ENCODE measurements around the gene DUSP14. TPM values are rescaled to one million over a fixed set of nuclear protein-coding genes. Genes with fewer than 3 reads are reported as not detected.
A peak's percentile ranks its signal among the peaks of the same experiment; 100 is the strongest.

The DUSP14 gene
- total RNA-seq, 2 donors from 2014 or later, result 2.2 to 3.0 TPM

DNA sequence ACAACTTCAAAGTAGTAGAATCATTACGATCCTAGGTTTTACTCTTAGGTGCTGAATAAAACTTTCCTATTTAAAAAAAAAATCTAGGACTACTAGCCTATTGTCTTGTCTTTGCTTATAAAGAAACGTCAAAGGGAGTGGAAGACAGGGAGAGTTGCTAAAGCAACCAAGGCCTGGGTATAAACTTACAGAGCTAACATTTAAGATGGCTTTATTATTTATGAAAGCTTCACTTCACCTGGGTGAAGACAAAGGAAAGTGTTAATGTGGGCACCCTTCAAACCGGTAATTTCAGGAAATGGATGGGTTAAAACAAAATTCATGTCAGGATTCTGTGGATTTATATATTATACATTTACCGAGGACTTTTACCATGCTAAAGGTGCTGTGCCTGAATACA lies 2.5 kb downstream of the DUSP14 start:
- no peak overlapping the region for H3K27ac ChIP-seq
- H3K4me3 ChIP-seq, result no peak overlapping the region
- TF ChIP-seq, protein P1, sequence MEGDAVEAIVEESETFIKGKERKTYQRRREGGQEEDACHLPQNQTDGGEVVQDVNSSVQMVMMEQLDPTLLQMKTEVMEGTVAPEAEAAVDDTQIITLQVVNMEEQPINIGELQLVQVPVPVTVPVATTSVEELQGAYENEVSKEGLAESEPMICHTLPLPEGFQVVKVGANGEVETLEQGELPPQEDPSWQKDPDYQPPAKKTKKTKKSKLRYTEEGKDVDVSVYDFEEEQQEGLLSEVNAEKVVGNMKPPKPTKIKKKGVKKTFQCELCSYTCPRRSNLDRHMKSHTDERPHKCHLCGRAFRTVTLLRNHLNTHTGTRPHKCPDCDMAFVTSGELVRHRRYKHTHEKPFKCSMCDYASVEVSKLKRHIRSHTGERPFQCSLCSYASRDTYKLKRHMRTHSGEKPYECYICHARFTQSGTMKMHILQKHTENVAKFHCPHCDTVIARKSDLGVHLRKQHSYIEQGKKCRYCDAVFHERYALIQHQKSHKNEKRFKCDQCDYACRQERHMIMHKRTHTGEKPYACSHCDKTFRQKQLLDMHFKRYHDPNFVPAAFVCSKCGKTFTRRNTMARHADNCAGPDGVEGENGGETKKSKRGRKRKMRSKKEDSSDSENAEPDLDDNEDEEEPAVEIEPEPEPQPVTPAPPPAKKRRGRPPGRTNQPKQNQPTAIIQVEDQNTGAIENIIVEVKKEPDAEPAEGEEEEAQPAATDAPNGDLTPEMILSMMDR (IDR thresholded peaks at IDR 0.05), result no peak

DNA sequence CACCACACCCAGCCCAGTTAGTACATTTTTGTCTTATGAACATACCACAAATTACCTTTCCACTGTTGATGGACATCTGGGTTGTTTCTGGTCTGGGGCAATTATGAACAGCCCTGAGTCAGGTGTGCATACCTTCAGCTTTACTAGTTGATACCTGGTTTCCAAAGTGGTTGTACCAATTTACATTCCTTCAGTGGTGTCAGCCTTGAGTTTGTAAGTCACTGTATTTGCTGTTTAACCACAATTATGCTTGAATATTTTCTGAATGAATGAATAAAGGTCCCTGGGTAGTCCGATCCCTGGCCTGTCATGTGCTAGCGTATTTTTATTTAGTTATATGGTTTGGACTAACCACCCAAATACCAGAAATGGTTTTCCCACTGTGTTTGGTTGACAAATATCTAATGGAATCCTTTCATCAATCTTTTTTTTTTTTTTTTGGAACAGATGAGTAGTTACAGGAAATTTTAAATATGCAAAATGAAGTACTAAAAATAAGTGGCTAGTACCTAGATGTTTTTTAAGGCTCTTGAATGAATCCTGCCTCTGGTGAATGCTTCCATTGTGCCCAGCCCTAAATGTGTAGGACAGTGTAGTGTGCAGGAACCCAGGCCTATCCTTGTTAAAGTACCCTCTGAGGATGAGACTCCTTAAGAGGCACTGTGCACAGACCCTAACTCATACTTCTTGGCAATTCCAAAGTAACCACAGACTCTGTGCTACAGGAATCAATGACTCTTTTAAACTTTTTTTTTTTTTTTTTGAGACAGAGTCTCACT lies 3.7 kb downstream of the DUSP14 start:
- Histone ChIP-seq H3K27me3 (no peaks in the 10 kb centered on the region), H3K4me3 (no peak overlapping the region), H3K27ac (no peak overlapping the region), H3K9me3 (no peaks in the 10 kb centered on the region), H3K9ac (ENCODE audit: low read depth in 2 of 2, low read length in 2 of 2) (no peak overlapping the region), H3K4me1 (no peaks in the 10 kb centered on the region), H3K36me3 (no peaks in the 10 kb centered on the region)
- TF ChIP-seq, protein P1 (IDR thresholded peaks at IDR 0.05), result no peak
- intact Hi-C loops (cut with DNase I), result no loop called here
- DNase-seq, result no peak

More for the DNA sequence above, 2.5 kb downstream of the DUSP14 start:
- Histone ChIP-seq H3K36me3 (no peaks in the 10 kb centered on the region), H3K9ac (ENCODE audit: low read depth in 2 of 2, low read length in 2 of 2) (peak overlapping the region in 1 of 2 donors; percentile 2), H3K4me1 (no peaks in the 10 kb centered on the region), H3K27me3 (no peaks in the 10 kb centered on the region), H3K9me3 (no peaks in the 10 kb centered on the region)
- DNase-seq, result no peak
- intact Hi-C loops (cut with DNase I), result no loop called here

GRCh38 chr17:37494401-37494831 lies 4.7 kb downstream of the DUSP14 start:
- H3K27ac ChIP-seq, result no peak overlapping the region
- H3K4me3 ChIP-seq, result no peak overlapping the region
- no peak for DNase-seq
- TF ChIP-seq, protein P1 (IDR thresholded peaks at IDR 0.05), result no peak
- H3K9me3 ChIP-seq, result no peaks in the 10 kb centered on the region
- H3K36me3 ChIP-seq, result no peaks in the 10 kb centered on the region
- H3K9ac ChIP-seq (ENCODE audit: low read depth in 2 of 2, low read length in 2 of 2), result no peak overlapping the region
- H3K27me3 ChIP-seq, result no peaks in the 10 kb centered on the region
- intact Hi-C loops (cut with DNase I), result no loop called here
- no peaks in the 10 kb centered on the region for H3K4me1 ChIP-seq

DNA sequence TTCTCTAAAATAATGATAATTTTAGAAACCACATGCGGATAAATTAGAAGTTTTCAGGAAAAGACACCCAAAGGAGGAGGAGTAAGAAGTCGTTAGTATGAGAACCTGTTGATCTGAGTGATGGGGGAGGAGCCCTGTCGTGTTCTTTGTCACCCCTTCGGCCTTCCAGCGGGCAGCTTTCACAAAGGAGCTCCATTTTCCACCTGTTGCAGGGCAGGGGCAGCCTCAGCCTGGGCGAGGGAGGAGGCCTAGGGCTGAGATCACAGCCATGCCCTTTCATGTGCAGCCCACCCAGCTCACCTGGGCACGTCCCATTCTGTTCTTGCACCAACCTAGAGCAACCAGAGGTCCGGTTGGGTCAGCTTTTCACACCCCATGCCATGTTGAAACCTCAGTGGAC lies 5.3 kb downstream of the DUSP14 start:
- no peaks in the 10 kb centered on the region for H3K36me3 ChIP-seq
- no peak for DNase-seq
- TF ChIP-seq, protein P1 (IDR thresholded peaks at IDR 0.05), result no peak
- H3K4me3 ChIP-seq, result no peak overlapping the region
- no peak overlapping the region for H3K27ac ChIP-seq
- no peak overlapping the region for H3K9ac ChIP-seq (ENCODE audit: low read depth in 2 of 2, low read length in 2 of 2)
- intact Hi-C loops (cut with DNase I), result no loop called here
- H3K27me3 ChIP-seq, result no peaks in the 10 kb centered on the region
- H3K9me3 ChIP-seq, result no peaks in the 10 kb centered on the region
- no peaks in the 10 kb centered on the region for H3K4me1 ChIP-seq

DNA sequence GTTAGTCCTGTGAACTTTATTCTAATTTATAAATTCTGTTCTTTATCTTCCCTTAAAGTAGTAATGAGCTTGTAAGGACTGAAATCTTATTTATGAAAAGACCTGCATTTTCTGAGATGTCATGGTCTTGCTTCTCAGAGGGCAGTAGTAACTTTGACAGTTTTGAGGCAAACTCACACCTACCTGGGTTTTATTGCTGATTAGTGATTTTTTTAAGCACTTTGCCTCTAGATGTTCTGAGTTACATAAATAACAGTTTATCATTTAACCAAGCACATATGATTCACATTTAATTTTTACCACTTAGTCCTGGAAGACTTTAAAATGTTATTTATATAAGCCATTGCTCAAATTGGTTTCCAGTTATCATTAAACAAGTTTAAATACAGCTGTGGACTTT lies 10.7 kb downstream of the DUSP14 start:
- TF ChIP-seq, protein P1 (IDR thresholded peaks at IDR 0.05), result no peak
- Histone ChIP-seq H3K9me3 (no peaks in the 10 kb centered on the region), H3K9ac (ENCODE audit: low read depth in 2 of 2, low read length in 2 of 2) (no peak overlapping the region), H3K36me3 (no peaks in the 10 kb centered on the region), H3K27me3 (no peaks in the 10 kb centered on the region), H3K27ac (no peak overlapping the region), H3K4me3 (no peak overlapping the region), H3K4me1 (no peaks in the 10 kb centered on the region)
- no peak for DNase-seq
- intact Hi-C loops (cut with DNase I), result no loop called here

All from colonic mucosa (tissue), 4 donors.